DMS53 treated with DMSO at 0.1 percent for 48 hours (cell line): Measurements from ENCODE around the gene TOMM40.
"Not testable (repeated sequence)": the region's sequence is repeated elsewhere in the genome, so short reads cannot be mapped to it uniquely, and the experiment has no call there.

Source experiments
- DNase-seq: peaks from one replicate; lab custom pipeline; 2025; ENCODE audit not compliant: unreplicated experiment; lab: John Stamatoyannopoulos, UW

The TOMM40 gene

GRCh38 chr19:44926245-44927077, 35.4 kb downstream of the TOMM40 start:
- not testable (repeated sequence) for DNase-seq

DNA sequence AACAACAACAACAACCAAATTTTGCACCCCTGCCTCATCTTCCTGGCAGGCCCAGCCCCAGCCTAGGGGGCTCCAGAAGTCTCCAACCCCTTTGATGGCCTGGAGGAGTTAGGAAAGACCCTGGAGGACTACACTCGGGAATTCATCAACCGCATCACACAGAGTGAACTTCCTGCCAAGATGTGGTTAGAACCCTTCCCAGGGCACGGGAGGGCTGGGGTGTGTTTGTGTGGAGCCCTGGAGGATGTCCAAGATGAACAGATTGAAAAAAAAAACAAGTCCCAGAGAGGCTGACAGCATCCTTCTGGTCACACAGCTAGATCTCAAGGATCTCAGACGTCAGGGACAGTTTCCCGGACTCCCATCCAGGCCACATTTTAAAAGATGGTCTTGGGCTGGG, 36.7 kb downstream of the TOMM40 start:
- no peak for DNase-seq

DNA sequence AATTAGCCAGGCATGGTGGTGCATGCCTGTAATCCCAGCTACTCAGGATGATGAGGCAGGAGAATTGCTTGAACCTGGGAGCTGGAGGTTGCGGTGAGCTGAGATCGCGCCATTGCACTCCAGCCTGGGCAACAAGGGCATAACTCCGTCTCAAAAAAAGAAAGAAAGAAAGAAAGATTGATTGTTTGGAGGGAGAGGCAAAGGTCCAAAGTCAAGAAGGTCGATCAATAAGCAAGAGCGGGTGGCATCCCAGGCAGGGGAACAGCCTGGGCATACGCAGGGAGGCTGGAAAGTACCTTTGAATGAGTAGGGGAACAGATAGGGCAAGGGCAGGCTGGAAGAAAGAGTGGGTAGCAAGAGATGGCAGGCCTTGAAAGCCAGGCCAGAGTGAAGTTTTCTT, 39.0 kb downstream of the TOMM40 start:
- DNase-seq, result no peak

- no peak for DNase-seq
Measured at GRCh38 chr19:44931541-44931940, 40.5 kb downstream of the TOMM40 start.

GRCh38 chr19:44939668-44940067, 48.6 kb downstream of the TOMM40 start:
- DNase-seq, result no peak

- DNase-seq, result no peak
Measured at GRCh38 chr19:44942067-44942571, 51.1 kb downstream of the TOMM40 start, which contains the start of gene APOC4. TSS of gene APOC4 (plus strand) at chr19:44942237. CDS start at chr19:44942278, 41 bp downstream.

DNA sequence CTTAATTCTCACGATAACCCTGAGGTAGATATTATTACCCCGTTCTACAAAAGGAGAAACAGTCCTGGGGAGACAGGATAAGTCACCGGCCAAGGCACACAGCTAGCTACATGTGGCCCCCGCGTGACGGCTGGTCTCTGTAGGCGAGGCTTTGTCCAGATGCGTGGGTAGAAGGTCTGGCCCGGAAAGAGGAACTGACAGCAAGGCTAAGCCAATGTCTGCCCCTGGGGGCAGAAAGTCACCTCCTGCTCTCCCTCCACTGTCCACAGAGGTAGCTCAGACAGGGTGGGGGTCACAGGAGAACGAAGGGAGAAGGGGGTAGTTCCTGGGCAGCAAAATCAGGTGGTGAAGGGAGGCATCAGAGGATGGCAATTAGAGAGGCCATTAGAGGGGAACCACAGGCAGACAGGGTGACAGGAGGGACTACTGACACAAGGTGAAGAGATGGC, 52.8 kb downstream of the TOMM40 start:
- no peak for DNase-seq

DNA sequence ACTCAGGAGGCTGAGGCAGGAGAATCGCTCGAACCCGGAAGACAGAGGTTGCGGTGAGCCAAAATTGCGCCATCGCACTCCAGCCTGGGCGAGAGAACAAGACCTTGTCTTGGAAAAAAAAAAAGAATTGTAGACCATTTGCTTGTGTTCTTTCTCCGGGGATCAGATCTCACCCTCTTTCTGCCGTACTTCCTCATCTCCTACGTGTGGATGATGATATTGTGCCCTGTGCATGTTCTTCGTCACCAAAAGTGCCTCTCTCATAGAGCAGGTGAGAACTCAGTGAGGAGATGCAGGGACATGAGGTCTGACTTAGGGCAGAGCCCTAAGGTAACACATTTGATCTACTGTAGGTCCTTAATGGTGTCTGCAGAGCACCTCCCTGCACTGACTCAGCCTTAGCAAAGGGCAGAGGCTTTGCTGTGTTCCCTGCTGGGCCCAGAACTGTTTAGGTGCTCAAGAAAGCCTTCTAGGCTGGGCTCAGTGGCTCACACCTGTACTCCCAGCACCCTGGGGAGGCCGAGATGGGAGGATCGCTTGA, 56.1 kb downstream of the TOMM40 start:
- DNase-seq, result no peak

GRCh38 chr19:44948237-44948636, 57.2 kb downstream of the TOMM40 start:
- no peak for DNase-seq

GRCh38 chr19:44948763-44949374, 57.8 kb downstream of the TOMM40 start:
- DNase-seq, result no peak

DNA sequence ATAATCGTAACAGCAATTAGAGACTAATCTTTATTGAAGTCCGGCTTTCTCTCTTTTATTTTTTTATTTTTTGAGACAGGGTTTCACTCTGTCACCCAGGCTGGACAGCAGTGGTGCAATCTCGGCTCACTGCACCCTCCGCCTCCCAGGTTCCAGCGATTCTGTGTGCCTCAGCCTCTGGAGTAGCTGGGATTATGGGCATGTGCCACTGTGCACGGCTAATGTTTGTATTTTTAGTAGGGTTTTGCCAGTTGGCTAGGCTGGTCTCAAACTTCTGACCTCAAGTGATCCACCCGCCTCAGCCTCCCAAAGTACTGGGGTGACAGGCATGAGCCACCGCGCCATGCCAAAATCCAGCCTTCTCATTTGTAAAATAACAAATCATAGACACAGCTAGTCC, 58.5 kb downstream of the TOMM40 start:
- no peak for DNase-seq

GRCh38 chr19:44951179-44952159, 60.4 kb downstream of the TOMM40 start:
- DNase-seq, result peak; percentile 38
